Fibroblast of lung (primary cell): ENCODE measurements around the gene CHSY1.

Source experiments
- EZH2 ChIP-seq: IDR thresholded peaks from 2 replicates; pipeline ENCODE4 v1.5.1; 2012; ENCODE audit warnings: low read length, control low read depth, mild to moderate bottlenecking; ENCODE audit errors: missing control alignments
- TF ChIP-seq, protein P1 (sequence below), 2 donors: IDR thresholded peaks in 1 of 2; conservative IDR thresholded peaks in 1 of 2; 1 replicate in 1 of 2; 2 replicates in 1 of 2; pipeline ENCODE4 v1.5.1; 2011 to 2012; ENCODE audit warnings: low read length in 2 of 2, control low read depth in 1 of 2, inconsistent platforms in 1 of 2, low read depth in 1 of 2, mild to moderate bottlenecking in 1 of 2

DNA sequence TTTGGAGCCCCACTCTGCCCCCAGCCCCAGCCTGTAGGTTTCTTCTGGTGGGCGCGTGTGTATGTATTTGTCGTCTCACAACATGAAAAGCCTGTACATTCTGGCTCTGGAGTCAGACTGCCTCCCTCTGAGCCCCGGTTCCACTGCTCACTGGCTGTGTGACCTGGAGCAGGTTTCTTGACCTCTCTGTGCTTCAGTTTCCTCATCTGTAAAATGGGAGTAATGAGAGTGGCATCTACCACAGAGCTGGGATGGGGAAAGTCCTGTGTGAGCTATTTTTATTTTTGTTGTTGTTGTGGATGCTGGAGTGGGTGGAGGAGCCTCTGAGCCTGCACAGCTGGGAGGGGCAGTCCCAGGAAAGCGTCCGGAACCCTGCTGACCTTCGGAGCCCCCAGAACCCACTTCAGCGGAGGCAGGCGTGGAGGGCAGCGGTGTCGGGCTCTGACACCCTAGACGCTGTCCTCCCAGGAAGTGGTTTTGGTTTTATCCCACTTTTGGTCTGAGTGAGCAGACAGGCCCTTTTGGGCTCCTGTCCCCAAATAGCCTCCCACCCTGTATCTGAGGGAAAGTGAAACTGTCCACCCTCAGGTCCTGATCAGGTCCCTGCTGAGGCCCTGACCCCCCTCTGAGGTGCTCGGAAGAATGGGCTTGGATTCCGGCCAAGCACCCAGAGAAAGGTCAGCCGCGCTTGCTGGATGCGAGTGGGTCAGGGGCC, 103.5 kb downstream of the CHSY1 start:
- TF ChIP-seq, protein P1, sequence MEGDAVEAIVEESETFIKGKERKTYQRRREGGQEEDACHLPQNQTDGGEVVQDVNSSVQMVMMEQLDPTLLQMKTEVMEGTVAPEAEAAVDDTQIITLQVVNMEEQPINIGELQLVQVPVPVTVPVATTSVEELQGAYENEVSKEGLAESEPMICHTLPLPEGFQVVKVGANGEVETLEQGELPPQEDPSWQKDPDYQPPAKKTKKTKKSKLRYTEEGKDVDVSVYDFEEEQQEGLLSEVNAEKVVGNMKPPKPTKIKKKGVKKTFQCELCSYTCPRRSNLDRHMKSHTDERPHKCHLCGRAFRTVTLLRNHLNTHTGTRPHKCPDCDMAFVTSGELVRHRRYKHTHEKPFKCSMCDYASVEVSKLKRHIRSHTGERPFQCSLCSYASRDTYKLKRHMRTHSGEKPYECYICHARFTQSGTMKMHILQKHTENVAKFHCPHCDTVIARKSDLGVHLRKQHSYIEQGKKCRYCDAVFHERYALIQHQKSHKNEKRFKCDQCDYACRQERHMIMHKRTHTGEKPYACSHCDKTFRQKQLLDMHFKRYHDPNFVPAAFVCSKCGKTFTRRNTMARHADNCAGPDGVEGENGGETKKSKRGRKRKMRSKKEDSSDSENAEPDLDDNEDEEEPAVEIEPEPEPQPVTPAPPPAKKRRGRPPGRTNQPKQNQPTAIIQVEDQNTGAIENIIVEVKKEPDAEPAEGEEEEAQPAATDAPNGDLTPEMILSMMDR (conservative IDR thresholded peaks at IDR 0.05 in 1 of 2, IDR thresholded peaks at IDR 0.05 in 1 of 2; ENCODE audit: low read depth in 1 of 2, low read length in 2 of 2): no peak
- no peak for TF ChIP-seq EZH2
